ENCODE measurements around the gene PRKAR2A. TPM values are rescaled to one million over a fixed set of nuclear protein-coding genes. Genes with fewer than 3 reads are reported as not detected.
"Not testable (repeated sequence)": the region's sequence is repeated elsewhere in the genome, so short reads cannot be mapped to it uniquely, and the experiment has no call there.

PRKAR2A gene
- total and polyA plus RNA-seq, 5 experiments from 2014 or later, result 10.3 to 40.5 (median 14.0) TPM

GRCh38 chr3:48738926-48739616 lies 108.6 kb downstream of the PRKAR2A start:
- peak overlapping the region in 1 of 10 donors; percentile 75 for H3K27ac Mint-ChIP-seq
- no peaks in the 10 kb centered on the region for H3K27me3 Mint-ChIP-seq
- POLR2A ChIA-PET, result interaction anchor here (1.5 kb wide), 1 partner anchor 22 kb away, joined by 5 read pairs; the partner anchor contains the start of gene IP6K2
- no peak for DNase-seq
- peaks cover 0 to 7% (median 4%) of the 10 kb centered on the region in 4 donors for H3K4me1 Mint-ChIP-seq
- ATAC-seq, result no peak
- H3K9me3 Mint-ChIP-seq, result no peaks in the 10 kb centered on the region
- H3K36me3 Mint-ChIP-seq, result no peaks in the 10 kb centered on the region
- no peak overlapping the region for H3K4me3 Mint-ChIP-seq

GRCh38 chr3:48738144-48738536 lies 109.5 kb downstream of the PRKAR2A start:
- ATAC-seq (no peak), DNase-seq (no peak)
- no peak overlapping the region for H3K4me3 Mint-ChIP-seq
- H3K36me3 Mint-ChIP-seq, result no peaks in the 10 kb centered on the region
- no peaks in the 10 kb centered on the region for H3K9me3 Mint-ChIP-seq
- POLR2A ChIA-PET, result interaction anchor here (0.7 kb wide), 1 partner anchor 498 kb away, joined by 4 read pairs; no protein-coding TSS in a partner anchor
- peaks cover 0 to 7% (median 4%) of the 10 kb centered on the region in 4 donors for H3K4me1 Mint-ChIP-seq
- H3K27me3 Mint-ChIP-seq, result no peaks in the 10 kb centered on the region
- H3K27ac Mint-ChIP-seq, result peak overlapping the region in 1 of 10 donors; percentile 71

GRCh38 chr3:48735075-48735767 lies 112.5 kb downstream of the PRKAR2A start:
- POLR2A ChIA-PET, H3K4me1 Mint-ChIP-seq, H3K4me3 Mint-ChIP-seq: not testable (repeated sequence)

GRCh38 chr3:48734541-48734940 lies 113.1 kb downstream of the PRKAR2A start:
- POLR2A ChIA-PET, ATAC-seq, H3K4me3 Mint-ChIP-seq, H3K27ac Mint-ChIP-seq, H3K9me3 Mint-ChIP-seq, H3K36me3 Mint-ChIP-seq, H3K4me1 Mint-ChIP-seq, H3K27me3 Mint-ChIP-seq, DNase-seq: not testable (repeated sequence)

More at GRCh38 chr3:48735075-48735767, 112.5 kb downstream of the PRKAR2A start:
- H3K9me3 Mint-ChIP-seq, H3K27me3 Mint-ChIP-seq, H3K27ac Mint-ChIP-seq, ATAC-seq, H3K36me3 Mint-ChIP-seq, DNase-seq: not testable (repeated sequence)

- H3K4me1 Mint-ChIP-seq, H3K27me3 Mint-ChIP-seq, POLR2A ChIA-PET, DNase-seq, H3K36me3 Mint-ChIP-seq, H3K9me3 Mint-ChIP-seq, ATAC-seq, H3K27ac Mint-ChIP-seq, H3K4me3 Mint-ChIP-seq: not testable (repeated sequence)
These were observed 113.7 kb downstream of the PRKAR2A start for GRCh38 chr3:48733752-48734518.

GRCh38 chr3:48727511-48727910 lies 120.2 kb downstream of the PRKAR2A start:
- H3K4me3 Mint-ChIP-seq, result no peak overlapping the region
- no peaks in the 10 kb centered on the region for H3K27me3 Mint-ChIP-seq
- no peak overlapping the region for H3K27ac Mint-ChIP-seq
- ATAC-seq, result no peak
- POLR2A ChIA-PET, result no interaction called here
- no peak for DNase-seq
- no peaks in the 10 kb centered on the region for H3K4me1 Mint-ChIP-seq
- no peaks in the 10 kb centered on the region for H3K36me3 Mint-ChIP-seq
- peaks cover 0 to 2% (median 0%) of the 10 kb centered on the region in 9 donors for H3K9me3 Mint-ChIP-seq

- POLR2A ChIA-PET, result not testable (repeated sequence)
These were observed 122.4 kb downstream of the PRKAR2A start for GRCh38 chr3:48725185-48725855.

GRCh38 chr3:48723725-48724124 lies 123.9 kb downstream of the PRKAR2A start:
- Mint-ChIP-seq H3K27ac (no peak overlapping the region), H3K9me3 (peaks cover 0 to 2% (median 0%) of the 10 kb centered on the region in 9 donors), H3K4me1 (no peaks in the 10 kb centered on the region), H3K27me3 (peaks cover 0 to 2% (median 0%) of the 10 kb centered on the region in 5 donors), H3K36me3 (no peaks in the 10 kb centered on the region), H3K4me3 (no peak overlapping the region)
- POLR2A ChIA-PET, result no interaction called here
- DNase-seq (no peak), ATAC-seq (no peak)

More at GRCh38 chr3:48725185-48725855, 122.4 kb downstream of the PRKAR2A start:
- H3K27me3 Mint-ChIP-seq, H3K4me1 Mint-ChIP-seq, ATAC-seq, H3K9me3 Mint-ChIP-seq, H3K27ac Mint-ChIP-seq, H3K36me3 Mint-ChIP-seq, H3K4me3 Mint-ChIP-seq, DNase-seq: not testable (repeated sequence)

GRCh38 chr3:48723293-48723692 lies 124.4 kb downstream of the PRKAR2A start:
- POLR2A ChIA-PET, ATAC-seq, H3K9me3 Mint-ChIP-seq, H3K27ac Mint-ChIP-seq, H3K4me3 Mint-ChIP-seq, H3K4me1 Mint-ChIP-seq, H3K36me3 Mint-ChIP-seq, DNase-seq, H3K27me3 Mint-ChIP-seq: not testable (repeated sequence)

GRCh38 chr3:48716982-48717746 lies 130.5 kb downstream of the PRKAR2A start, which contains the start of gene IP6K2:
Gene IP6K2, minus strand, starts transcription at chr3:48717221. Its CDS starts 21,930 bp downstream, at chr3:48695291.
- Mint-ChIP-seq H3K9me3 (no peaks in the 10 kb centered on the region), H3K4me1 (peaks cover 15 to 47% (median 43%) of the 10 kb centered on the region in 4 donors), H3K27me3 (peaks cover 0 to 2% (median 0%) of the 10 kb centered on the region in 5 donors), H3K4me3 (peak within 1 kb of the TSS; percentile 88 to 99 (median 96)), H3K27ac (peak within 1 kb of the TSS; percentile 87 to 98 (median 97)), H3K36me3 (peaks cover 4 to 25% (median 8%) of the 10 kb centered on the region in 3 donors)
- peak; percentile 99 for ATAC-seq
- POLR2A ChIA-PET, result interaction anchor here (0.5 to 2.2 kb wide), 15 partner anchors 13 to 805 kb away, joined by 3 to 11 read pairs (median 3); partner anchors contain the start of genes ARIH2, CCDC51, DAG1 and IMPDH2
- DNase-seq, result peak; percentile 94 to 99 (median 98)

GRCh38 chr3:48716508-48716981 lies 131.1 kb downstream of the PRKAR2A start:
- H3K27me3 Mint-ChIP-seq, result peaks cover 0 to 2% (median 0%) of the 10 kb centered on the region in 5 donors
- DNase-seq (peak in 7 of 10 donors; percentile 12 to 44 (median 35)), ATAC-seq (peak; percentile 12 to 28)
- peaks cover 17 to 52% (median 48%) of the 10 kb centered on the region in 4 donors for H3K4me1 Mint-ChIP-seq
- no peaks in the 10 kb centered on the region for H3K9me3 Mint-ChIP-seq
- POLR2A ChIA-PET, result interaction anchor here (0.6 to 2.2 kb wide), 14 partner anchors 13 to 754 kb away, joined by 3 to 11 read pairs (median 4); partner anchors contain the start of genes ARIH2, CCDC51, DAG1 and IMPDH2
- H3K36me3 Mint-ChIP-seq, result peaks cover 4 to 29% (median 11%) of the 10 kb centered on the region in 3 donors
- peak overlapping the region; percentile 88 to 99 (median 96) for H3K4me3 Mint-ChIP-seq
- H3K27ac Mint-ChIP-seq, result peak overlapping the region; percentile 87 to 98 (median 97)
